ENCODE data around the gene TRIM66. TPM values are rescaled to one million over a fixed set of nuclear protein-coding genes. Genes with fewer than 3 reads are reported as not detected.

TRIM66 gene
- total and polyA plus RNA-seq, 2 of the 8 experiments (the other 6 are each of a cell fraction or from before 2014, with no cell fraction given) = 3.1 to 3.5 TPM

DNA sequence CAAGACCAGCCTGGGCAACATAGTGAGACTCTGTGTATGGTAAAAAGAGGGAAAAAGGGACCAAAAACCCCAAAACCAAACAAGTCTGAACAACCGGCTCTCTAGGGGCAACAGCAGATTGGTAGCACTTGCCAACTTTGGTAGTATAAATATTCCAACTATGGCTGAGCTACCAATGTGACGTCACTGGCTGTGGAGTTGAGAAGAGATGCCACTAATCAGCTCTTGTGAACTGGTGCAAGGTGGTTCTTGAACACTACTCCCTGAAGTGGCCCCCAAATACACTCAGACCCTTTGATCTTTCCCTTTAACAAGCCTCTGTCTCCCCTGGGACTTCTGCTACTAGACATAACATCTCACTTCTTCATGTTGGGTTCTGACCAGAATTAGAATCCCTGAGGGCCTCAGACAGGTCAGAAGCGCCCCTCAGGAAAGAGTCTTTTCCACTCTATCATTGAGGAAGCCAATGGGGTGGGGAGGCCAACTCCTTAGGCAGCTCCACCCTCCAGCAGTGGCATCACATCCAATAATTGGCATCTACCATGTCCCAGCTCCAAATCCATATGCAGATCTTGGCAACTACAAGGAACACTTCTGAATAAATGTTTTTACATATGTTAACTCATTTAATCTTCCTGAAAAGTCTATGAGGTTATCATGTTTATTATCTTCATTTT is 49.3 kb upstream of the TRIM66 start:
- no peak overlapping the region for H2BK20ac ChIP-seq (ENCODE audit: low read length)
- H3K4ac ChIP-seq (replicated peaks; ENCODE audit: insufficient read length, low read depth, low read length) = no peak overlapping the region
- H3K4me3 ChIP-seq (ENCODE audit: extremely low read depth in 1 of 4, insufficient read depth in 2 of 4, low read depth in 3 of 4, low read length in 4 of 4) = no peak overlapping the region
- no peak overlapping the region for H3K56ac ChIP-seq (replicated peaks; ENCODE audit: insufficient read length, low read depth, low read length)
- peaks cover 0 to 5% (median 2%) of the 10 kb centered on the region in 4 experiments; a peak in 1 of 7 replicates for H3K4me1 ChIP-seq (replicated peaks in 1 of 4; ENCODE audit: control insufficient read depth in 3 of 4, insufficient read depth in 4 of 4, low read length in 3 of 4)
- ChIA-PET CTCF (ENCODE audit: partially characterized antibody) (interaction anchor here (0.6 to 3.0 kb wide), 9 partner anchors 9 to 137 kb away, joined by 3 to 12 read pairs (median 3); no protein-coding TSS in a partner anchor), POLR2A (ENCODE audit: partially characterized antibody) (interaction anchor here (1.0 kb wide), 1 partner anchor 79 kb away, joined by 3 read pairs; no protein-coding TSS in a partner anchor)
- H4K20me1 ChIP-seq (replicated peaks in 1 of 2; ENCODE audit: control insufficient read depth in 1 of 2, insufficient read depth in 2 of 2, low read length in 2 of 2) = no peaks in the 10 kb centered on the region
- H3K23ac ChIP-seq (ENCODE audit: insufficient read length) = no peak overlapping the region
- TF ChIP-seq PHF8 (conservative IDR thresholded peaks at IDR 0.05; ENCODE audit: low read depth, low read length) = no peak
- TF ChIP-seq YY1 (IDR thresholded peaks at IDR 0.05; ENCODE audit: low read depth, low read length) = no peak
- TF ChIP-seq RBBP5 (IDR thresholded peaks at IDR 0.05; ENCODE audit: borderline replicate concordance, low read depth, low read length) = no peak
- TF ChIP-seq EZH2 (IDR thresholded peaks at IDR 0.05; ENCODE audit: low read depth, low read length, severe bottlenecking) = no peak
- no peak for TF ChIP-seq HDAC2 (IDR thresholded peaks at IDR 0.05; ENCODE audit: borderline replicate concordance in 1 of 2, low read depth in 2 of 2, low read length in 2 of 2)
- TF ChIP-seq CHD1 (IDR thresholded peaks at IDR 0.05; ENCODE audit: low read depth, low read length) = no peak
- TF ChIP-seq GTF2F1 (IDR thresholded peaks at IDR 0.05; ENCODE audit: borderline replicate concordance, low read depth, low read length) = no peak
- no peak for TF ChIP-seq SP2 (IDR thresholded peaks at IDR 0.05; ENCODE audit: low read length)
- no peak for TF ChIP-seq SP4 (IDR thresholded peaks at IDR 0.05; ENCODE audit: low read length)
- TF ChIP-seq, protein P1, sequence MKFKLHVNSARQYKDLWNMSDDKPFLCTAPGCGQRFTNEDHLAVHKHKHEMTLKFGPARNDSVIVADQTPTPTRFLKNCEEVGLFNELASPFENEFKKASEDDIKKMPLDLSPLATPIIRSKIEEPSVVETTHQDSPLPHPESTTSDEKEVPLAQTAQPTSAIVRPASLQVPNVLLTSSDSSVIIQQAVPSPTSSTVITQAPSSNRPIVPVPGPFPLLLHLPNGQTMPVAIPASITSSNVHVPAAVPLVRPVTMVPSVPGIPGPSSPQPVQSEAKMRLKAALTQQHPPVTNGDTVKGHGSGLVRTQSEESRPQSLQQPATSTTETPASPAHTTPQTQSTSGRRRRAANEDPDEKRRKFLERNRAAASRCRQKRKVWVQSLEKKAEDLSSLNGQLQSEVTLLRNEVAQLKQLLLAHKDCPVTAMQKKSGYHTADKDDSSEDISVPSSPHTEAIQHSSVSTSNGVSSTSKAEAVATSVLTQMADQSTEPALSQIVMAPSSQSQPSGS (IDR thresholded peaks at IDR 0.05; ENCODE audit: low read length) = no peak
- TF ChIP-seq SIRT6 (IDR thresholded peaks at IDR 0.05; ENCODE audit: low read length) = no peak
- H3K9me3 ChIP-seq (ENCODE audit: insufficient read depth in 2 of 2, low read depth in 1 of 2, low read length in 1 of 2) = no peaks in the 10 kb centered on the region
- H4K91ac ChIP-seq (replicated peaks; ENCODE audit: insufficient read length, low read length) = no peak overlapping the region
- H2AK5ac ChIP-seq (ENCODE audit: low read depth, low read length) = no peak overlapping the region
- no peak overlapping the region for H2AFZ ChIP-seq (ENCODE audit: low read length)
- H3K36me3 ChIP-seq (ENCODE audit: control insufficient read depth in 2 of 4, insufficient read depth in 4 of 4, low read length in 3 of 4) = no peaks in the 10 kb centered on the region
- H3K79me2 ChIP-seq (ENCODE audit: control insufficient read depth in 1 of 2, insufficient read depth in 2 of 2, low read length in 2 of 2) = no peaks in the 10 kb centered on the region
- H3K4me2 ChIP-seq (ENCODE audit: insufficient read depth in 1 of 2, low read depth in 2 of 2, low read length in 2 of 2) = no peak overlapping the region
- no peak overlapping the region for H4K5ac ChIP-seq (ENCODE audit: insufficient read length, low read depth, low read length)
- H3K9ac ChIP-seq (replicated peaks in 1 of 4; ENCODE audit: extremely low read depth in 1 of 4, low read depth in 3 of 4, low read length in 3 of 4) = no peak overlapping the region
- H3K27me3 ChIP-seq (replicated peaks in 1 of 4; ENCODE audit: control insufficient read depth in 3 of 4, extremely low read depth in 1 of 4, insufficient read depth in 3 of 4, low read length in 3 of 4) = no peaks in the 10 kb centered on the region
- no peak for FAIRE-seq
- no peak overlapping the region for H3K14ac ChIP-seq (ENCODE audit: insufficient read length)
- no peak overlapping the region for H2BK120ac ChIP-seq (replicated peaks; ENCODE audit: low read depth, low read length)
- no peaks in the 10 kb centered on the region for H3K23me2 ChIP-seq (ENCODE audit: low read depth, low read length)
- 87% methylated on average over 3 of the region's 3 CpGs; no CpG with 5 or more reads in 1 of the 2 experiments for WGBS, 2 experiments (ENCODE audit: extremely low coverage in 1 of 2, insufficient coverage in 1 of 2, insufficient read length in 1 of 2, insufficient replicate concordance in 2 of 2, low coverage in 1 of 2, low lambda C conversion rate in 2 of 2, missing lambda C conversion rate in 1 of 2)
- no peak overlapping the region for H4K8ac ChIP-seq (ENCODE audit: extremely low read depth, insufficient read depth, low read length)
- no peak overlapping the region for H3K18ac ChIP-seq (ENCODE audit: extremely low read depth, low read length)
- H2BK5ac ChIP-seq (ENCODE audit: low read depth, low read length) = no peak overlapping the region
- H3K79me1 ChIP-seq (ENCODE audit: low read depth, low read length) = no peaks in the 10 kb centered on the region; the same call in 1 of the 2 replicates
- H2BK15ac ChIP-seq (ENCODE audit: low read length) = no peak overlapping the region
- H2BK12ac ChIP-seq (ENCODE audit: low read depth, low read length) = peak overlapping the region; percentile 20; the same call in 1 of the 2 replicates
- no peak for DNase-seq (ENCODE audit: low read depth in 1 of 2, low spot score in 2 of 2)
- no peak overlapping the region for H3K27ac ChIP-seq (ENCODE audit: low read depth, low read length)
